Neural progenitor cell (in vitro differentiated cells): ENCODE results near the gene KCP. TPM values are rescaled to one million over a fixed set of nuclear protein-coding genes. Genes with fewer than 3 reads are reported as not detected.

Source experiments
- DNase-seq: peaks from one replicate; pipeline ENCODE4 v3.0.0-alpha.2; 2016; ENCODE audit warnings: low spot score
- H2AFZ ChIP-seq: fragments of 200-600 bp; sonication (generic); replicated peaks from 2 replicates; pipeline ENCODE4 v1.6.1; 2016; ENCODE audit warnings: antibody characterized with exemption
- H3F3A ChIP-seq: fragments of 200-600 bp; sonication (generic); 2 replicates; pipeline ENCODE4 v1.6.1; 2016; ENCODE audit warnings: antibody characterized with exemption, low read depth
- H3K27ac ChIP-seq: fragments of 200-600 bp; sonication (generic); 2 replicates; pipeline ENCODE4 v1.5.1; 2016; ENCODE audit warnings: mild to moderate bottlenecking
- H3K27me3 ChIP-seq: fragments of 200-600 bp; sonication (generic); 2 replicates; pipeline ENCODE4 v1.6.1; 2016; ENCODE audit warnings: mild to moderate bottlenecking, moderate library complexity
- H3K36me3 ChIP-seq: fragments of 200-600 bp; sonication (generic); 2 replicates; pipeline ENCODE4 v1.5.1; 2016
- H3K4me1 ChIP-seq: fragments of 200-600 bp; sonication (generic); 2 replicates; pipeline ENCODE4 v1.6.1; 2016; ENCODE audit warnings: mixed run types
- H3K4me2 ChIP-seq: fragments of 200-600 bp; sonication (generic); 2 replicates; pipeline ENCODE4 v1.6.1; 2016
- H3K4me3 ChIP-seq: fragments of 200-600 bp; sonication (generic); 2 replicates; pipeline ENCODE4 v1.5.1; 2016
- H3K79me2 ChIP-seq: fragments of 200-600 bp; sonication (generic); 2 replicates; pipeline ENCODE4 v1.6.1; 2016; ENCODE audit warnings: low read depth
- H3K9ac ChIP-seq: fragments of 200-600 bp; sonication (generic); 2 replicates; pipeline ENCODE4 v1.6.1; 2016
- H3K9me3 ChIP-seq: fragments of 200-600 bp; sonication (generic); 2 replicates; pipeline ENCODE4 v1.5.1; 2016; ENCODE audit warnings: low read depth
- H4K20me1 ChIP-seq: fragments of 200-600 bp; sonication (generic); 2 replicates; pipeline ENCODE4 v1.6.1; 2016; ENCODE audit warnings: low read depth
- H3K27ac Mint-ChIP-seq: 3 replicates; pipeline ENCODE4 v1.8.0; 2021; ENCODE audit warnings: mixed read lengths
- H3K27me3 Mint-ChIP-seq: 2 replicates; pipeline ENCODE4 v1.8.0; 2022; ENCODE audit warnings: low read depth, mild to moderate bottlenecking, inconsistent platforms, moderate library complexity, mixed read lengths; ENCODE audit not compliant: insufficient read depth
- H3K36me3 Mint-ChIP-seq: 3 replicates; pipeline ENCODE4 v1.8.0; 2021; ENCODE audit warnings: mixed read lengths
- H3K4me1 Mint-ChIP-seq: 3 replicates; pipeline ENCODE4 v1.8.0; 2021; ENCODE audit warnings: mixed read lengths
- H3K4me3 Mint-ChIP-seq: 3 replicates; pipeline ENCODE4 v1.8.0; 2021; ENCODE audit warnings: mild to moderate bottlenecking, moderate library complexity, mixed read lengths
- H3K9me3 Mint-ChIP-seq: 3 replicates; pipeline ENCODE4 v1.8.0; 2020; ENCODE audit warnings: mixed read lengths
- CTCF ChIP-seq: fragments of 200-600 bp; sonication (generic); IDR thresholded peaks from 2 replicates; pipeline ENCODE4 v1.5.1; 2017; ENCODE audit warnings: antibody characterized with exemption, mild to moderate bottlenecking
- EZH2 ChIP-seq: fragments of 200-600 bp; sonication (generic); IDR thresholded peaks from 2 replicates; pipeline ENCODE4 v1.6.1; 2017; ENCODE audit warnings: antibody characterized with exemption, mild to moderate bottlenecking, moderate library complexity
- EZH2phosphoT487 ChIP-seq: fragments of 200-600 bp; sonication (generic); IDR thresholded peaks from 2 replicates; pipeline ENCODE4 v1.6.1; 2017; ENCODE audit warnings: antibody characterized with exemption
- total RNA-seq: library from RNA; depleted of rRNA; stranded (reverse); fragments of >200 nt; gene quantifications from 2 replicates; pipeline ENCODE4 v1.2.3, GENCODE V29; 2015; ENCODE audit warnings: low replicate concordance

Gene KCP
- total RNA-seq, 1 donor from 2014 or later = 0.06 TPM

DNA sequence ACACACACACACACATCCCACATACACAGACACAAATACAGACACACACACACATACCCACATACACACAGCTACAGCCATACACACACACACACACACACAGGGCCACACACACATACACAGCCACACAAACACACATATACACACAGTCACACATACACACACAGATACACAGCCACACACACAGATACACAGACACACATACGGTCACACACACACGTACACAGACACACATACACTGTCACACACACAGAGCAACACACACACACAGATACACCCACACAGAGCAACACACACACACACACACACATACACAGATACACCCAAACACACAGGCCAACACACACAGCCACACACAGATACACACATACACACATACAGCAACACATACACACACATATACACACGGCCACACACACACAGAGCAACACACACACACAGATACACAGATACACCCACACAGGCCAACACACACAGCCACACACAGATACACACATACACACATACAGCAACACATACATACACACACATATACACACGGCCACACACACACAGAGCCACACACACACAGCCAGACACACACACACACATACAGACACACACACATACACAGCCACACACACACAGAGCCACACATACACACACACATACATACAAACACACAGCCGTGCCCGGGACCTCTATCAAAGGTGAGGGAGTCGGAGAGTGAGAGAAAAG lies 22.3 kb downstream of the KCP start:
- H4K20me1 ChIP-seq = no peaks in the 10 kb centered on the region
- H3K27me3 ChIP-seq = peaks cover 25% of the 10 kb centered on the region
- H2AFZ ChIP-seq = no peak overlapping the region
- no peak overlapping the region for H3K4me2 ChIP-seq
- Mint-ChIP-seq H3K27ac (no peak overlapping the region), H3K36me3 (no peaks in the 10 kb centered on the region), H3K4me3 (no peak overlapping the region), H3K4me1 (peaks cover 10% of the 10 kb centered on the region), H3K27me3 (peaks cover 13% of the 10 kb centered on the region), H3K9me3 (no peaks in the 10 kb centered on the region)
- peaks cover 14% of the 10 kb centered on the region for H3F3A ChIP-seq
- no peak overlapping the region for H3K4me3 ChIP-seq
- H3K9me3 ChIP-seq = no peaks in the 10 kb centered on the region
- H3K27ac ChIP-seq = no peak overlapping the region
- no peaks in the 10 kb centered on the region for H3K4me1 ChIP-seq
- no peak for DNase-seq
- no peak overlapping the region for H3K9ac ChIP-seq
- TF ChIP-seq EZH2phosphoT487 (no peak), EZH2 (no peak), CTCF (no peak)
- no peaks in the 10 kb centered on the region for H3K36me3 ChIP-seq
- H3K79me2 ChIP-seq = no peaks in the 10 kb centered on the region

DNA sequence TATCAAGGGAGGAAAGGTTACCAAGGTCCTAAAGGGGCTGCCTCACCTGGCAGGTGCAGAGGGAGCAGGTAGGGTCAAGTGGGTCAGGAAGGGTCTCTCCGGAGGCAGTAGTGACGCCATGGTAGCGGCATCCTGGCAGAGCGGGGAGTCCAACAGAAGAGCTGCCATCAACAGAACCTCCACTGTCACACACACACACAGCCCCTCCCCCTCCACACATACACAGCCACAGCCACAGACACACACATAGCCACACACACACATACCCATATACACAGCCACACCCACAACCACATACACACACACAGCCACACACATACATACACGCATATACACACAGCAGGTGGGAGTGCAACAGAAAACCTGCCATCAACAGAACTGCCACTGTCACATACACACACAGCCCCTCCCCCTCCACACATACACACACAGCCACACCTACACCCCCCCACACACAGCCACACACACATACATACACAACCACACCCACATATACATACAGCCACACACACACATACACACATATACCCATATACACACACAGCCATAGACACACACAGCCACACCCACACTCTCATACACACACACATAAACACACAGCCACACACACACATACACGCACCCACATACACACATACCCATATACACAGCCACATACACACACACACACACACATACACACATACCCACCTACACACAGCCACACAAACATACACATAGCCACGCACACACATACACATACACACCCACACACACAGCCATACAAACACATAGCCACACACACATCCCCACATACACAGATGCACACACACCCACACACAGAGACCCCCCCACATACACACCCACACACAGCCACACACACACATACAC lies 23.1 kb downstream of the KCP start:
- TF ChIP-seq EZH2 = no peak
- no peak for TF ChIP-seq EZH2phosphoT487
- TF ChIP-seq CTCF = no peak
- Histone ChIP-seq H3K4me1 (no peaks in the 10 kb centered on the region), H3F3A (peaks cover 14% of the 10 kb centered on the region), H3K9me3 (no peaks in the 10 kb centered on the region), H3K27ac (no peak overlapping the region), H3K4me2 (no peak overlapping the region), H3K27me3 (peaks cover 25% of the 10 kb centered on the region), H4K20me1 (no peaks in the 10 kb centered on the region), H3K36me3 (no peaks in the 10 kb centered on the region), H3K4me3 (no peak overlapping the region), H2AFZ (no peak overlapping the region), H3K79me2 (no peaks in the 10 kb centered on the region), H3K9ac (no peak overlapping the region)
- Mint-ChIP-seq H3K9me3 (no peaks in the 10 kb centered on the region), H3K27ac (no peak overlapping the region), H3K4me1 (peaks cover 11% of the 10 kb centered on the region), H3K4me3 (no peak overlapping the region), H3K27me3 (peaks cover 14% of the 10 kb centered on the region), H3K36me3 (no peaks in the 10 kb centered on the region)
- DNase-seq = no peak

- Histone ChIP-seq H3K9me3 (no peaks in the 10 kb centered on the region), H3K4me2 (no peak overlapping the region), H2AFZ (no peak overlapping the region), H4K20me1 (no peaks in the 10 kb centered on the region), H3K36me3 (no peaks in the 10 kb centered on the region), H3K27me3 (peaks cover 21% of the 10 kb centered on the region), H3K4me1 (no peaks in the 10 kb centered on the region), H3F3A (peaks cover 14% of the 10 kb centered on the region), H3K4me3 (no peak overlapping the region), H3K27ac (no peak overlapping the region), H3K79me2 (no peaks in the 10 kb centered on the region), H3K9ac (no peak overlapping the region)
- TF ChIP-seq CTCF (no peak), EZH2 (no peak), EZH2phosphoT487 (no peak)
- H3K9me3 Mint-ChIP-seq = no peaks in the 10 kb centered on the region
- H3K27me3 Mint-ChIP-seq = peaks cover 15% of the 10 kb centered on the region
- no peaks in the 10 kb centered on the region for H3K36me3 Mint-ChIP-seq
- peaks cover 11% of the 10 kb centered on the region for H3K4me1 Mint-ChIP-seq
- no peak for DNase-seq
- H3K27ac Mint-ChIP-seq = no peak overlapping the region
- H3K4me3 Mint-ChIP-seq = no peak overlapping the region
Observed at GRCh38 chr7:128886391-128887168, 23.9 kb downstream of the KCP start.
